Hepatocyte (in vitro differentiated cells): ENCODE measurements around the gene CCL26. TPM values are rescaled to one million over a fixed set of nuclear protein-coding genes. Genes with fewer than 3 reads are reported as not detected.

Source experiments
- DNase-seq: peaks from one replicate; pipeline ENCODE4 v3.0.0-alpha.2; 2016; ENCODE audit warnings: low spot score
- H2AFZ ChIP-seq: fragments of 200-600 bp; sonication (generic); 2 replicates; pipeline ENCODE4 v1.6.0; 2016; ENCODE audit warnings: antibody characterized with exemption, mild to moderate bottlenecking
- H3K27ac ChIP-seq: fragments of 200-600 bp; sonication (generic); 2 replicates; pipeline ENCODE4 v1.5.1; 2016; ENCODE audit warnings: mild to moderate bottlenecking
- H3K27me3 ChIP-seq: fragments of 200-600 bp; sonication (generic); 2 replicates; pipeline ENCODE4 v1.6.1; 2016
- H3K36me3 ChIP-seq: fragments of 200-600 bp; sonication (generic); replicated peaks from 2 replicates; pipeline ENCODE4 v1.5.1; 2016; ENCODE audit warnings: low read depth; ENCODE audit not compliant: insufficient read depth
- H3K4me1 ChIP-seq: fragments of 200-600 bp; sonication (generic); 2 replicates; pipeline ENCODE4 v1.5.1; 2016; ENCODE audit warnings: mild to moderate bottlenecking, moderate library complexity; ENCODE audit not compliant: insufficient read depth
- H3K4me2 ChIP-seq: fragments of 200-600 bp; sonication (generic); 2 replicates; pipeline ENCODE4 v1.6.0; 2016
- H3K4me3 ChIP-seq: fragments of 200-600 bp; sonication (generic); 2 replicates; pipeline ENCODE4 v1.5.1; 2016; ENCODE audit warnings: mild to moderate bottlenecking
- H3K79me2 ChIP-seq: fragments of 200-600 bp; sonication (generic); 2 replicates; pipeline ENCODE4 v1.6.0; 2017; ENCODE audit warnings: mild to moderate bottlenecking
- H3K9me2 ChIP-seq: fragments of 200-600 bp; sonication (generic); replicated peaks from 2 replicates; pipeline ENCODE4 v1.6.0; 2017; ENCODE audit warnings: mild to moderate bottlenecking; ENCODE audit not compliant: insufficient read depth
- H3K9me3 ChIP-seq: fragments of 200-600 bp; sonication (generic); 2 replicates; pipeline ENCODE4 v1.5.1; 2016; ENCODE audit warnings: low read depth, mild to moderate bottlenecking
- H4K20me1 ChIP-seq: fragments of 200-600 bp; sonication (generic); 2 replicates; pipeline ENCODE4 v1.6.0; 2016; ENCODE audit warnings: mild to moderate bottlenecking; ENCODE audit not compliant: insufficient read depth, poor library complexity, severe bottlenecking
- CTCF ChIP-seq: fragments of 200-600 bp; sonication (generic); IDR thresholded peaks from 2 replicates; pipeline ENCODE4 v1.5.1; 2016; ENCODE audit warnings: antibody characterized with exemption, mild to moderate bottlenecking; ENCODE audit not compliant: poor library complexity
- EZH2 ChIP-seq: fragments of 200-600 bp; sonication (generic); IDR thresholded peaks from 2 replicates; pipeline ENCODE4 v1.6.1; 2016; ENCODE audit warnings: antibody characterized with exemption, mild to moderate bottlenecking, borderline replicate concordance
- EZH2phosphoT487 ChIP-seq: fragments of 200-600 bp; sonication (generic); IDR thresholded peaks from one replicate; pipeline ENCODE4 v1.6.1; 2018; ENCODE audit warnings: antibody characterized with exemption, mild to moderate bottlenecking, low read depth, moderate library complexity; ENCODE audit not compliant: unreplicated experiment, severe bottlenecking
- WGBS: methylation state at CpG from one replicate; pipeline ENCODE4 v1.1.6; 2016; ENCODE audit warnings: low lambda C conversion rate; ENCODE audit errors: missing lambda C conversion rate; 5-methylcytosine and 5-hydroxymethylcytosine counted together
- polyA plus RNA-seq: library from polyadenylated mRNA; unstranded; fragments of >200 nt; fragmentation: Nextera tagmentation; extraction: Ambion mirVana; gene quantifications from 2 replicates; pipeline ENCODE4 v1.2.1, GENCODE V29; 2016
- total RNA-seq: library from RNA; depleted of rRNA; stranded (reverse); fragments of >200 nt; gene quantifications from 2 replicates; pipeline ENCODE4 v1.2.3, GENCODE V29; 2014

The CCL26 gene
- total RNA-seq (7.5 and 15.3 TPM in 2 replicates), polyA plus RNA-seq (7.3 and 8.7 TPM in 2 replicates)

GRCh38 chr7:75772081-75773077, at the start of gene CCL26:
Gene CCL26 (minus strand): TSS chr7:75772211. CDS start chr7:75772176, 35 bp downstream.
- peak within 1 kb of the TSS; percentile 32 for H3K27ac ChIP-seq
- no peaks in the 10 kb centered on the region for H3K27me3 ChIP-seq
- H3K79me2 ChIP-seq = no peaks in the 10 kb centered on the region
- H4K20me1 ChIP-seq = no peaks in the 10 kb centered on the region
- no peaks in the 10 kb centered on the region for H3K9me2 ChIP-seq
- no peaks in the 10 kb centered on the region for H3K9me3 ChIP-seq
- H3K36me3 ChIP-seq = no peaks in the 10 kb centered on the region
- H2AFZ ChIP-seq = no peak within 1 kb of the TSS
- WGBS = 71% methylated on average over 9 of the region's 9 CpGs
- TF ChIP-seq CTCF (no peak), EZH2 (no peak), EZH2phosphoT487 (no peak)
- no peak within 1 kb of the TSS for H3K4me3 ChIP-seq
- DNase-seq = no peak
- no peak within 1 kb of the TSS for H3K4me2 ChIP-seq
- no peaks in the 10 kb centered on the region for H3K4me1 ChIP-seq

- 87% methylated on average over 1 of the region's 1 CpG for WGBS
- H3K9me2 ChIP-seq = no peaks in the 10 kb centered on the region
- no peaks in the 10 kb centered on the region for H3K27me3 ChIP-seq
- TF ChIP-seq CTCF (no peak), EZH2 (no peak), EZH2phosphoT487 (no peak)
- H3K36me3 ChIP-seq = no peaks in the 10 kb centered on the region
- H3K9me3 ChIP-seq = no peaks in the 10 kb centered on the region
- no peak overlapping the region for H3K4me3 ChIP-seq
- H4K20me1 ChIP-seq = no peaks in the 10 kb centered on the region
- H3K79me2 ChIP-seq = no peaks in the 10 kb centered on the region
- DNase-seq = no peak
- no peak overlapping the region for H3K27ac ChIP-seq
- no peak overlapping the region for H2AFZ ChIP-seq
- H3K4me1 ChIP-seq = no peaks in the 10 kb centered on the region
- no peak overlapping the region for H3K4me2 ChIP-seq
These were observed 48.7 kb upstream of the CCL26 start for GRCh38 chr7:75820688-75821087.

GRCh38 chr7:75819711-75820110, 47.7 kb upstream of the CCL26 start:
- Histone ChIP-seq H3K27ac (no peak overlapping the region), H3K4me2 (no peak overlapping the region), H3K9me3 (no peaks in the 10 kb centered on the region), H3K36me3 (no peaks in the 10 kb centered on the region), H3K27me3 (no peaks in the 10 kb centered on the region), H3K4me1 (no peaks in the 10 kb centered on the region), H3K4me3 (no peak overlapping the region), H4K20me1 (no peaks in the 10 kb centered on the region), H2AFZ (no peak overlapping the region), H3K9me2 (no peaks in the 10 kb centered on the region), H3K79me2 (no peaks in the 10 kb centered on the region)
- WGBS = 81% methylated on average over 2 of the region's 2 CpGs
- TF ChIP-seq EZH2 = no peak
- TF ChIP-seq CTCF = no peak
- no peak for TF ChIP-seq EZH2phosphoT487
- no peak for DNase-seq
